AG04449 (cell line): ENCODE results near the gene CDH9.

Source experiments
- CTCF ChIA-PET: fragments of 350-600 bp; formaldehyde crosslinking; extraction: SDS; loops from one replicate; lab custom pipeline; 2021; ENCODE audit warnings: antibody characterized with exemption; lab: Yijun Ruan, JAX
- POLR2A ChIA-PET: fragments of 400-600, 350-600 bp; formaldehyde crosslinking; extraction: SDS; loops from one replicate; lab custom pipeline; 2020; ENCODE audit warnings: antibody characterized with exemption, inconsistent platforms; lab: Yijun Ruan, JAX
- DNase-seq: peaks from one replicate; pipeline ENCODE4 v3.0.0-alpha.2; 2010; ENCODE audit warnings: low read depth, low spot score
- H3K4me3 ChIP-seq: 2 replicates; pipeline ENCODE4 v1.5.1; 2011; ENCODE audit warnings: low read depth, mild to moderate bottlenecking, control low read depth, low read length
- CTCF ChIP-seq: IDR thresholded peaks from one replicate; pipeline ENCODE4 v1.5.1; 2011; ENCODE audit warnings: mild to moderate bottlenecking, moderate library complexity, low read length, control low read depth, inconsistent platforms; ENCODE audit not compliant: insufficient read depth; ENCODE audit errors: missing control alignments

CDH9 gene

GRCh38 chr5:27007121-27007520 is 31.3 kb downstream of the CDH9 start:
- H3K4me3 ChIP-seq: no peak overlapping the region
- TF ChIP-seq CTCF: no peak
- ChIA-PET CTCF (no interaction called here), POLR2A (no interaction called here)
- no peak for DNase-seq

- DNase-seq: no peak
- ChIA-PET POLR2A (no interaction called here), CTCF (no interaction called here)
- no peak for TF ChIP-seq CTCF
- H3K4me3 ChIP-seq: no peak overlapping the region
These were observed 51.4 kb downstream of the CDH9 start for GRCh38 chr5:26986985-26987384.

GRCh38 chr5:26981750-26982149 is 56.6 kb downstream of the CDH9 start:
- no peak for TF ChIP-seq CTCF
- no peak overlapping the region for H3K4me3 ChIP-seq
- ChIA-PET POLR2A (no interaction called here), CTCF (no interaction called here)
- no peak for DNase-seq

- TF ChIP-seq CTCF: no peak
- H3K4me3 ChIP-seq: no peak overlapping the region
These were observed 79.1 kb downstream of the CDH9 start for GRCh38 chr5:26959290-26959689.

GRCh38 chr5:26955161-26955560 is 83.2 kb downstream of the CDH9 start:
- CTCF ChIA-PET: no interaction called here

More at GRCh38 chr5:26959290-26959689, 79.1 kb downstream of the CDH9 start:
- POLR2A ChIA-PET: no interaction called here
- DNase-seq: no peak
- CTCF ChIA-PET: no interaction called here

GRCh38 chr5:26948921-26949320 is 89.5 kb downstream of the CDH9 start:
- ChIA-PET POLR2A (no interaction called here), CTCF (no interaction called here)
- no peak for DNase-seq
- no peak for TF ChIP-seq CTCF
- no peak overlapping the region for H3K4me3 ChIP-seq

More at GRCh38 chr5:26955161-26955560, 83.2 kb downstream of the CDH9 start:
- H3K4me3 ChIP-seq: no peak overlapping the region
- POLR2A ChIA-PET: no interaction called here
- TF ChIP-seq CTCF: no peak
- DNase-seq: no peak
